Measurements from ENCODE around the gene SLC4A5.

- TF ChIP-seq POLR2AphosphoS5 (IDR thresholded peaks at IDR 0.05), result peak; percentile 94
- no peak for TF ChIP-seq CTCF (IDR thresholded peaks at IDR 0.05)
- TF ChIP-seq POLR2A (IDR thresholded peaks at IDR 0.05), result no peak
These were observed 40.0 kb upstream of the SLC4A5 start for GRCh38 chr2:74383254-74383653.

Data from prostate gland (tissue), 2 donors.